Renal pelvis (tissue), 12 donors: ENCODE results near the gene IREB2. TPM values are rescaled to one million over a fixed set of nuclear protein-coding genes. Genes with fewer than 3 reads are reported as not detected.

Experiments used
- DNase-seq: peaks from one replicate; pipeline ENCODE4 v3.0.0-alpha.2; 2013
- long read RNA-seq, 16 experiments: transcript quantifications; one replicate each; lab custom pipeline, GENCODE V29; 2026
- polyA plus RNA-seq, 3 donors: library from polyadenylated mRNA; unstranded; fragments of 120-200 nt; gene quantifications; one replicate each; pipeline ENCODE4 v1.2.1, GENCODE V29; 2013; ENCODE audit not compliant: insufficient read length in 3 of 3

IREB2 gene, protein sequence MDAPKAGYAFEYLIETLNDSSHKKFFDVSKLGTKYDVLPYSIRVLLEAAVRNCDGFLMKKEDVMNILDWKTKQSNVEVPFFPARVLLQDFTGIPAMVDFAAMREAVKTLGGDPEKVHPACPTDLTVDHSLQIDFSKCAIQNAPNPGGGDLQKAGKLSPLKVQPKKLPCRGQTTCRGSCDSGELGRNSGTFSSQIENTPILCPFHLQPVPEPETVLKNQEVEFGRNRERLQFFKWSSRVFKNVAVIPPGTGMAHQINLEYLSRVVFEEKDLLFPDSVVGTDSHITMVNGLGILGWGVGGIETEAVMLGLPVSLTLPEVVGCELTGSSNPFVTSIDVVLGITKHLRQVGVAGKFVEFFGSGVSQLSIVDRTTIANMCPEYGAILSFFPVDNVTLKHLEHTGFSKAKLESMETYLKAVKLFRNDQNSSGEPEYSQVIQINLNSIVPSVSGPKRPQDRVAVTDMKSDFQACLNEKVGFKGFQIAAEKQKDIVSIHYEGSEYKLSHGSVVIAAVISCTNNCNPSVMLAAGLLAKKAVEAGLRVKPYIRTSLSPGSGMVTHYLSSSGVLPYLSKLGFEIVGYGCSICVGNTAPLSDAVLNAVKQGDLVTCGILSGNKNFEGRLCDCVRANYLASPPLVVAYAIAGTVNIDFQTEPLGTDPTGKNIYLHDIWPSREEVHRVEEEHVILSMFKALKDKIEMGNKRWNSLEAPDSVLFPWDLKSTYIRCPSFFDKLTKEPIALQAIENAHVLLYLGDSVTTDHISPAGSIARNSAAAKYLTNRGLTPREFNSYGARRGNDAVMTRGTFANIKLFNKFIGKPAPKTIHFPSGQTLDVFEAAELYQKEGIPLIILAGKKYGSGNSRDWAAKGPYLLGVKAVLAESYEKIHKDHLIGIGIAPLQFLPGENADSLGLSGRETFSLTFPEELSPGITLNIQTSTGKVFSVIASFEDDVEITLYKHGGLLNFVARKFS
- polyA plus RNA-seq, result 10 to 100 TPM; 49.6 to 71.5 (median 64.5) TPM
- long read RNA-seq, donor 1, full-length matches to known transcripts, result 4 of 4 reads
- long read RNA-seq, donor 1, partial matches to known transcripts, result 0 of 4 reads
- long read RNA-seq, donor 1, other reads (novel, unspliced or antisense), result 0 of 4 reads
- long read RNA-seq, donor 2, full-length matches to known transcripts, result 3 of 3 reads
- long read RNA-seq, donor 2, partial matches to known transcripts, result 0 of 3 reads
- long read RNA-seq, donor 2, other reads (novel, unspliced or antisense), result 0 of 3 reads
- long read RNA-seq, donor 3, full-length matches to known transcripts, result 6 of 13 reads
- long read RNA-seq, donor 3, partial matches to known transcripts, result 7 of 13 reads
- long read RNA-seq, donor 3, other reads (novel, unspliced or antisense), result 0 of 13 reads
- long read RNA-seq, donor 4, full-length matches to known transcripts, result 4 of 4 reads
- long read RNA-seq, donor 4, partial matches to known transcripts, result 0 of 4 reads
- long read RNA-seq, donor 4, other reads (novel, unspliced or antisense), result 0 of 4 reads
- long read RNA-seq, donor 5, full-length matches to known transcripts, result 4 of 4 reads
- long read RNA-seq, donor 5, partial matches to known transcripts, result 0 of 4 reads
- long read RNA-seq, donor 5, other reads (novel, unspliced or antisense), result 0 of 4 reads
- long read RNA-seq, donor 6, full-length matches to known transcripts, result 4 of 4 reads
- long read RNA-seq, donor 6, partial matches to known transcripts, result 0 of 4 reads
- long read RNA-seq, donor 6, other reads (novel, unspliced or antisense), result 0 of 4 reads
- long read RNA-seq, donor 7, full-length matches to known transcripts, result 12 of 12 reads
- long read RNA-seq, donor 7, partial matches to known transcripts, result 0 of 12 reads
- long read RNA-seq, donor 7, other reads (novel, unspliced or antisense), result 0 of 12 reads
- long read RNA-seq, donor 8, full-length matches to known transcripts, result 2 of 2 reads
- long read RNA-seq, donor 8, partial matches to known transcripts, result 0 of 2 reads
- long read RNA-seq, donor 8, other reads (novel, unspliced or antisense), result 0 of 2 reads
- long read RNA-seq, donor 9, full-length matches to known transcripts, result 1 of 1 reads
- long read RNA-seq, donor 9, partial matches to known transcripts, result 0 of 1 reads
- long read RNA-seq, donor 9, other reads (novel, unspliced or antisense), result 0 of 1 reads
- long read RNA-seq, donor 10, full-length matches to known transcripts, result 4 of 10 reads
- long read RNA-seq, donor 10, partial matches to known transcripts, result 6 of 10 reads
- long read RNA-seq, donor 10, other reads (novel, unspliced or antisense), result 0 of 10 reads
- long read RNA-seq, donor 11, full-length matches to known transcripts, result 6 of 6 reads
- long read RNA-seq, donor 11, partial matches to known transcripts, result 0 of 6 reads
- long read RNA-seq, donor 11, other reads (novel, unspliced or antisense), result 0 of 6 reads
- long read RNA-seq, donor 12, full-length matches to known transcripts, result 8 of 54 reads
- long read RNA-seq, donor 12, partial matches to known transcripts, result 46 of 54 reads
- long read RNA-seq, donor 12, other reads (novel, unspliced or antisense), result 0 of 54 reads
- long read RNA-seq, donor 13, full-length matches to known transcripts, result 3 of 3 reads
- long read RNA-seq, donor 13, partial matches to known transcripts, result 0 of 3 reads
- long read RNA-seq, donor 13, other reads (novel, unspliced or antisense), result 0 of 3 reads
- long read RNA-seq, donor 14, result 0 reads
- long read RNA-seq, donor 15, result 0 reads
- long read RNA-seq, donor 16, full-length matches to known transcripts, result 7 of 65 reads
- long read RNA-seq, donor 16, partial matches to known transcripts, result 58 of 65 reads
- long read RNA-seq, donor 16, other reads (novel, unspliced or antisense), result 0 of 65 reads

GRCh38 chr15:78437762-78438618, at the start of gene IREB2:
TSS of gene IREB2 (plus strand) at chr15:78438216. CDS start at chr15:78438338, 122 bp downstream.
- DNase-seq, result peak; percentile 99

- DNase-seq, result no peak
Observed at GRCh38 chr15:78388865-78389264, 49.2 kb upstream of the IREB2 start.

DNA sequence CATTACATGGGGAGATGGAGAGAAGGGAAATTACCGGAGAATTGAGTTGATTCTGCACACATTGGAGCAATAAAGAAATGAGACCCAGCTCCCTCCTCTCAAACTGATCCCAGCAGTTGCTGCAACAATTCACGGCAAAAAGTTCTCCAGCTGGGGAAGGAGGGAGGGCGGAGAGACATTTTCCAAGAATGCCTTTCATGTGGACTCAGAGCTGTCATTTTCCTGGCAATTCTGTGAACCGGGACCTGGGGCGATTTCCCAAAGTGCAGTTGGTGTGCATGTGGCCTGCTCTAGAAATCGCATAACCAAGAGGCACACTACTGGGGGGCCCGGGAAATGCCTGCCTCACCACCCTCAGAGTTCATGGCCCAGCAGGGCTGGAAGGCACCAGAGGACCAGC, 48.7 kb upstream of the IREB2 start:
- DNase-seq, result peak; percentile 66

DNA sequence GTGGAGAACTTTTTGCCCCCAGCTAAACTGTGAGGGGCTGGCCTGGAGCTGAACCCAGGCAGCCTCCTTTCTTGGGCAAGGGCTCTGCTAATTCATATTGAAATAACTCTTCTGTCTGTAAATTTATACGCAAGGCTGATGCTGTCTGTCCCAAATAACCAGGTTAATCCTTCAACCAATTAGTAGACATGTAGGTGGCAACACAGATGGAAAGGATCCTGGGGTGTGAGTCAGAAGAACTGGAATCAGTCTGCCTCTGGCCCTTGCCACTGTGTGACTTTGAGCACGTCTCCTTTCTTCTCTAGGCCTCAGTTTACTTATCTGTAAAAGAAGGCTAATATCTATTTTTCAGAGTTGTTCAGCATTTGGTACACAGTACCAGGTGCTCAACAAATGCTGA, 48.3 kb upstream of the IREB2 start:
- DNase-seq, result no peak

DNA sequence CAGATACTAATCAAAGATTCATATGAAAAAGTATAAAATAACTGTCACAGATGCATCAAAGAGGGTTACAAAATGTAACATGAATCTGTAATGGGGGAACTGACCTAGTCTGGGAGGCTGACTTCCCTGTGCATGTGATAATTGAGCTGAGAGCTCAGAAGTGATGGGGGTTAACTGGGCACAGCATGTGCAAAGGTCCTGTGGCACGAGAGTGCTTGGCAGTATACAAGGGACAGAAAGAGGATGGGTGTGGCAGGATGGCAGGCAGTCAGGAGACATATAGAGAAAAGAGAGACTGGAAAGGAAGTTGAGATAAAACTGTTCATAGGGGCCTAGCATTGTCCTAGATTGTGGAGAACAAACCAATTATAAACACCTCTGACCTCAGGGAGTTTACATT, 47.8 kb upstream of the IREB2 start:
- DNase-seq, result no peak

DNA sequence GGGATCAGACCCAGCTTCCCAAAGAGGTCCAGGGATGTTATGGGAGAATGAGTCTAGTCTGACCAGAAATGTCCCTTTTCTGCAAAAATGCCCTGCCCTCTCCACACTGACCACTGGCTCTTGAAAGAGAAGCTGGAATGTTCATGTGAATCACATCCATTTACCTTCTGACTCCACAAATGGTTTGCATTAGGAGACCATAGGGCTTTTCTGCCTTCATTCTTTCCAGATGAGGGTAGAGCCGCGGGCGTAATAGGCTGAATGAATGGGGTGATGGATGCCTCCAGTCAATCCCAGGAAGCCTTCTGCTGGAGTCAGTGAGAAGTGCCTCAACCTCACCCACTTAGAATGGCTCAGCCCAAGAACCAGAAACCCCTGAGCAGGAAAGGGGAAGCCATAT, 47.2 kb upstream of the IREB2 start:
- DNase-seq, result no peak

DNA sequence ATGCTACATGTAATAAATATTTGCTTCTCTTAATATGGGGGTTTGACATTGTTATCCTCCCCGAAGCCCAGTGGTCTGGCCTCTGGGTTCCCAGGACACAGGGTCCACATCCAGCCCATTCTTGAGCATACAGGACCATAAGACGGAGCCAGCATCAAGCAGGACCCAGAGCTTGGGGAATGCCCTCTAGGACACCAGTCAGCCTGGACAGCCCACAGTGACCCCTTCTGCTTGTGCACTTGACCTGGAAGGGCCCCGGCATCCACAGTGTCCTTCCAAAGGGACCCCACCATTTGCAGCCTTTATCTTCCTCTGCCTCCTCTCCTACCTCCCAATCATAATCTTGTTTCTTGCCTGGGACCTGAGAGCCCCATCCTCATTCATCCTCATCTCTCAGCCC, 46.2 kb upstream of the IREB2 start:
- DNase-seq, result no peak

DNA sequence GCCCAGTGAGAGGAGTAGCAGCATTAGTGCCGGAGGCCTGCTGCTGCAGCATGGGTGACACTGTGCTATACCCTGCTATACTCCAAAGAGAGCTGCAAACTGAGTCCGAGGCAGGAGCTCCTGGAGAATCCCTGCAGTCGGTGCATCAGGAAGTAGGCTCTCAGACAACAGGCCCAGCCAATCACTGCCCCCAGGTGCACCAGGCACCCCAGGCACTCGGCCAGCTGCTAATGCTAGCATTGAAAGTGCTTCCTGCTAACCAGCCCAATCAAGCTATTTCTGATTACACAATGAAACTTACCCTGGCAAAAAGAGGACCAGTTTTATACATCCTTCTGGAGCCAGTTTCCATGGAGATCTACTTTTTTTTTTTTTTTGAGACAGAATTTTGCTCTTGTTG, 45.6 kb upstream of the IREB2 start:
- no peak for DNase-seq

GRCh38 chr15:78393137-78393536, 44.9 kb upstream of the IREB2 start:
- DNase-seq, result no peak

- no peak for DNase-seq
Observed at GRCh38 chr15:78394026-78394425, 44.0 kb upstream of the IREB2 start.

GRCh38 chr15:78394981-78395616, 42.9 kb upstream of the IREB2 start:
- DNase-seq, result no peak

DNA sequence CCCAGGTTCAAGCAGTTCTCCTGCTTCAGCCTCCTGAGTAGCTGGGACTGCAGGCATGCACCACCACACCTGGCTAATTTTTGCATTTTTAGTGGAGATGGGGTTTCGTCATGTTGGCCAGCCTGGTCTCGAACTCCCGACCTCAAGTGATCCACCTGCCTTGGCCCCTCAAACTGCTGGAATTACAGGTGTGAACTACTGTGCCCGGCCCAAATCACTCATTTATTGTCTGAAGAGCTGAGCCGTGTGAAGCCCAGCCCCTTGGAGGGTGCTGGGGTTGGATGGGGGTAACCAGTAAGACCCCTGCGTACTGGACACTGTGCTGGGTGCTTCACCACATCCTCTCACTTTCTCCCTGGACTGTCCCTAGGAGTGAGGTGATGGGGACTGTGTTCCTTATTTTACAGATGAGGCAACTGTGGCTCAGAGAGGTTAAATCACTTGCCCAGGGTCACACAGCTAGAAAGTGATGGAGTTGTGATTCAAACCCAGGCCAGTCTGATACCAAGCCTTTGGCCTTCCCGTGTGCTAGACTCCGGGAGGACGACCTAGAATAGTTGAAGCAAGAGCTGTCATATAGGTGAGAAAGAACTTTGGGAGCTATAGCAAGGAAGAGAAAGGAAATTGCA, 41.7 kb upstream of the IREB2 start:
- DNase-seq, result no peak

DNA sequence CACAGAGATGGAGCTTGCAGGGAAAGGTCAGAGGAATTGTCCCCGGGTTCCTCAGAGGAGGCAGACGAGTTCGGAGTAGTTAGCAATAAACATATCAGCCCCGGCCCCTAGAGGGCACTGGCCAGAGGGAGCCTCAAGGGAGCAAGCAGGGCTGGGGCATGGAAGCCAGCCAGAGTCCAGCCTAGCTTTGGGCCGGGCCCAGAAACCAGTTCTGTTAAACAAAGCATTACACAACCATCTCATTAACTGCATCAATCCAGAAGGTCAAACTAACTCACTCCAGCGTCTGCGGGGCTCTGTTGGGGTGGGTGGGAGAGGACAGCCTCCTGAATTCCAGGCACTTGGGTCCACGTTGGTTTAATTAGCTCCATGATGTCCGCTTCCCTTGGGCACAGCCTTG, 41.0 kb upstream of the IREB2 start:
- DNase-seq, result no peak

GRCh38 chr15:78397382-78397781, 40.6 kb upstream of the IREB2 start:
- no peak for DNase-seq

GRCh38 chr15:78398076-78398825, 39.8 kb upstream of the IREB2 start:
- DNase-seq, result no peak

DNA sequence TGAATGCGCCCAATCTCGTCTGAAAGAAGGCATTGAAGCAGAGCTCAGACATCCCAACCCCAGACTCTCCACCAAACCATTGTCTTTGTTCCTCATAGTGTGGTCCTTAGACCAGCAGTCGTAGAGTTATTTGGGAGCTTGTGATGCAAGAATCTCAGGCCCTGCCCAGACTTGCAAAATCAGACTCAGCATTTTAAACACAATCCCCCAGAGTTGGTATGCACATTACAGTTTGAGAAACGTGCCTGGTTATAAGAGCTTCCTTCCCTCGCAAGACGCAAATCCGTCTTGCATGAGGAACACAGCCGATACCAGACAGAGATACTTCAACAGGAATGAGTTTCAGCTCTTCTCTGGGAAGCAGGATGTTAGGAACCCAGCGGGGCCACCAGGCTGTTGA, 38.9 kb upstream of the IREB2 start:
- DNase-seq, result no peak
